OCI-LY1 (cell line): ENCODE measurements around the gene ZNF613.

Experiments
- CTCF ChIP-seq: fragments of 200-600 bp; sonication (generic), shearing (Covaris generic); IDR thresholded peaks from 2 replicates; pipeline ENCODE4 v1.5.1; 2017; ENCODE audit warnings: mild to moderate bottlenecking, antibody characterized with exemption, low read length, moderate library complexity, mixed read lengths
- EZH2 ChIP-seq: fragments of 200-600 bp; sonication (generic), shearing (Covaris generic); IDR thresholded peaks from 2 replicates; pipeline ENCODE4 v1.8.0; 2017; ENCODE audit warnings: borderline replicate concordance, mixed run types, mild to moderate bottlenecking, antibody characterized with exemption, low read length, moderate library complexity, mixed read lengths

GRCh38 chr19:51994048-51994644 lies 66.9 kb downstream of the ZNF613 start:
- no peak for TF ChIP-seq CTCF
- TF ChIP-seq EZH2, result no peak
